Loucy (cell line): ENCODE data around the gene CD8B.

Experiments used
- H2AFZ ChIP-seq: fragments of 200-600 bp; sonication (generic); 2 replicates; pipeline ENCODE4 v1.6.0; 2016; ENCODE audit warnings: antibody characterized with exemption, mild to moderate bottlenecking, low read length, moderate library complexity
- H3F3A ChIP-seq: fragments of 200-600 bp; 2 replicates; pipeline ENCODE4 v1.6.0; 2016; ENCODE audit warnings: antibody characterized with exemption, low read depth, mild to moderate bottlenecking
- H3K27me3 ChIP-seq: fragments of 200-600 bp; sonication (generic); 2 replicates; pipeline ENCODE4 v1.6.1; 2014; ENCODE audit warnings: low read length, mild to moderate bottlenecking; ENCODE audit not compliant: insufficient read depth, poor library complexity, severe bottlenecking
- H3K36me3 ChIP-seq: fragments of 200-600 bp; sonication (generic); 2 replicates; pipeline ENCODE4 v1.6.1; 2016; ENCODE audit warnings: low read length; ENCODE audit not compliant: insufficient read depth
- H3K4me1 ChIP-seq: fragments of 200-600 bp; sonication (generic); 2 replicates; pipeline ENCODE4 v1.5.1; 2014; ENCODE audit warnings: low read length, mild to moderate bottlenecking; ENCODE audit not compliant: insufficient read depth, poor library complexity, severe bottlenecking
- H3K4me2 ChIP-seq: fragments of 200-600 bp; sonication (generic); 2 replicates; pipeline ENCODE4 v1.6.0; 2014; ENCODE audit warnings: antibody characterized with exemption, low read length, low read depth, mild to moderate bottlenecking; ENCODE audit not compliant: poor library complexity, severe bottlenecking
- H3K4me3 ChIP-seq: fragments of 200-600 bp; sonication (generic); 2 replicates; pipeline ENCODE4 v1.5.1; 2014; ENCODE audit warnings: low read length, mild to moderate bottlenecking, mixed read lengths; ENCODE audit not compliant: poor library complexity, severe bottlenecking
- H3K79me2 ChIP-seq: fragments of 200-600 bp; sonication (generic); 2 replicates; pipeline ENCODE4 v1.6.1; 2014; ENCODE audit warnings: low read length; ENCODE audit not compliant: insufficient read depth
- H3K9ac ChIP-seq: fragments of 200-600 bp; sonication (generic); 2 replicates; pipeline ENCODE4 v1.6.0; 2014; ENCODE audit warnings: mild to moderate bottlenecking, low read depth, low read length, moderate library complexity; ENCODE audit not compliant: poor library complexity, severe bottlenecking
- H3K9me2 ChIP-seq: fragments of 200-600 bp; sonication (generic); replicated peaks from 2 replicates; pipeline ENCODE4 v1.6.1; 2016; ENCODE audit warnings: low read depth, low read length, mixed read lengths
- H3K9me3 ChIP-seq: fragments of 200-600 bp; sonication (generic); 2 replicates; pipeline ENCODE4 v1.6.1; 2014; ENCODE audit warnings: mild to moderate bottlenecking, antibody characterized with exemption, low read length, low read depth; ENCODE audit not compliant: insufficient read depth
- H4K20me1 ChIP-seq: fragments of 200-600 bp; sonication (generic); 2 replicates; pipeline ENCODE4 v1.6.0; 2014; ENCODE audit warnings: antibody characterized with exemption, low read length, mild to moderate bottlenecking; ENCODE audit not compliant: insufficient read depth, poor library complexity, severe bottlenecking
- EZH2phosphoT487 ChIP-seq: fragments of 200-600 bp; IDR thresholded peaks from 2 replicates; pipeline ENCODE4 v1.6.1; 2018; ENCODE audit warnings: antibody characterized with exemption, mild to moderate bottlenecking, moderate library complexity, borderline replicate concordance
- TF ChIP-seq, protein P1 (sequence below): fragments of 200-600 bp; sonication (generic); conservative IDR thresholded peaks from 2 replicates; pipeline ENCODE4 v1.5.1; 2014; ENCODE audit warnings: mild to moderate bottlenecking, antibody characterized with exemption, low read length

Gene CD8B

DNA sequence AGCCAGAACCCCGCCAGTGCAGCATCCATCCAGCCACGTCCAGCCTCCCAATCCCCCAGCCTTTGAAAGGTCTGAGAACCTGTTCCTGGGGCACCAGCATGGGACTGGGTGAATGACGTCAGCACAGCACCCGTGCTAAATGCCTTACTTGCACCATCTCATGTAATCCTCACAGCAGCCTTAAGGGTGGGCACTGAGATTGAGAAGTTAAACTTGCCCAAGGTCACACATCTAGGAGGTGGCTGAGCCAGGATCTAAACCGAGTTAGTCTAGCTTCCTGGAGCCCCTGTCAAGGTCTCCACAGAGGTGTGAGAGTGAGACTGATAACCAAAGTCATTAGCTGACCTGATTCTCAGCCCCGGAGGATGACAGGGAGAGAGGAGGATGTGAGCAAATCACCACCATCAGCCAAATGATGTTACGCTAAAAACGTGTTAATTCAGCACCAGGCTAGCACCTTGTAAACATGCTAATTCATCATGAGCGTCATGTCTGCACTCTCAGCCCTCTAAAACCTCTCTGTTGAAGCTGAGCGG lies 75.6 kb downstream of the CD8B start:
- Histone ChIP-seq H3K36me3 (no peaks in the 10 kb centered on the region), H3F3A (no peaks in the 10 kb centered on the region), H3K4me1 (no peaks in the 10 kb centered on the region), H3K9me2 (no peaks in the 10 kb centered on the region), H3K4me3 (no peak overlapping the region), H4K20me1 (no peaks in the 10 kb centered on the region), H2AFZ (no peak overlapping the region), H3K27me3 (no peaks in the 10 kb centered on the region), H3K4me2 (no peak overlapping the region), H3K9ac (no peak overlapping the region), H3K79me2 (no peaks in the 10 kb centered on the region), H3K9me3 (no peaks in the 10 kb centered on the region)
- no peak for TF ChIP-seq EZH2phosphoT487
- TF ChIP-seq, protein P1, sequence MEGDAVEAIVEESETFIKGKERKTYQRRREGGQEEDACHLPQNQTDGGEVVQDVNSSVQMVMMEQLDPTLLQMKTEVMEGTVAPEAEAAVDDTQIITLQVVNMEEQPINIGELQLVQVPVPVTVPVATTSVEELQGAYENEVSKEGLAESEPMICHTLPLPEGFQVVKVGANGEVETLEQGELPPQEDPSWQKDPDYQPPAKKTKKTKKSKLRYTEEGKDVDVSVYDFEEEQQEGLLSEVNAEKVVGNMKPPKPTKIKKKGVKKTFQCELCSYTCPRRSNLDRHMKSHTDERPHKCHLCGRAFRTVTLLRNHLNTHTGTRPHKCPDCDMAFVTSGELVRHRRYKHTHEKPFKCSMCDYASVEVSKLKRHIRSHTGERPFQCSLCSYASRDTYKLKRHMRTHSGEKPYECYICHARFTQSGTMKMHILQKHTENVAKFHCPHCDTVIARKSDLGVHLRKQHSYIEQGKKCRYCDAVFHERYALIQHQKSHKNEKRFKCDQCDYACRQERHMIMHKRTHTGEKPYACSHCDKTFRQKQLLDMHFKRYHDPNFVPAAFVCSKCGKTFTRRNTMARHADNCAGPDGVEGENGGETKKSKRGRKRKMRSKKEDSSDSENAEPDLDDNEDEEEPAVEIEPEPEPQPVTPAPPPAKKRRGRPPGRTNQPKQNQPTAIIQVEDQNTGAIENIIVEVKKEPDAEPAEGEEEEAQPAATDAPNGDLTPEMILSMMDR: no peak

DNA sequence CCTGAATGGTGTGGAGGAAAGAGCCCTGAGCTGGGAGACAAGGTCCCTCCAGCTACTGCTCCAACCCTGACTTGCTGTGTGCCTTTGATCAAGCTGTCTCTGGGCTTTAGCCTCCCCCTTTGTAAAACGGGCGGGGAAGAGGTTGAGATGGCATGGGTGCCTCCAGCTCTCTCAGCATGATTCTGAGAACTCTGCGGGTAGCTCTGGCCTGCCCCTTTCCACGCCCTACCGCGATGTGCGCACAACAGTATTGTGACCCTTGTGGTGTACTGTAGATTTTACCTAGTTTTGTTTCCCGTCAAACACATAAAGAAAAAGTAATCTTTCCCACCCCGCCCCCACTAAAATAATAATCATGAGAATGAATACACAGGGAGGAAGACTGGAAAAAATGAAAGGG lies 76.2 kb downstream of the CD8B start:
- no peaks in the 10 kb centered on the region for H4K20me1 ChIP-seq
- no peaks in the 10 kb centered on the region for H3K79me2 ChIP-seq
- no peak overlapping the region for H3K9ac ChIP-seq
- H3K4me3 ChIP-seq: no peak overlapping the region
- no peaks in the 10 kb centered on the region for H3F3A ChIP-seq
- H3K9me2 ChIP-seq: no peaks in the 10 kb centered on the region
- H3K9me3 ChIP-seq: no peaks in the 10 kb centered on the region
- no peaks in the 10 kb centered on the region for H3K4me1 ChIP-seq
- no peaks in the 10 kb centered on the region for H3K27me3 ChIP-seq
- H2AFZ ChIP-seq: no peak overlapping the region
- TF ChIP-seq, protein P1: no peak
- TF ChIP-seq EZH2phosphoT487: no peak
- H3K36me3 ChIP-seq: no peaks in the 10 kb centered on the region
- no peak overlapping the region for H3K4me2 ChIP-seq

DNA sequence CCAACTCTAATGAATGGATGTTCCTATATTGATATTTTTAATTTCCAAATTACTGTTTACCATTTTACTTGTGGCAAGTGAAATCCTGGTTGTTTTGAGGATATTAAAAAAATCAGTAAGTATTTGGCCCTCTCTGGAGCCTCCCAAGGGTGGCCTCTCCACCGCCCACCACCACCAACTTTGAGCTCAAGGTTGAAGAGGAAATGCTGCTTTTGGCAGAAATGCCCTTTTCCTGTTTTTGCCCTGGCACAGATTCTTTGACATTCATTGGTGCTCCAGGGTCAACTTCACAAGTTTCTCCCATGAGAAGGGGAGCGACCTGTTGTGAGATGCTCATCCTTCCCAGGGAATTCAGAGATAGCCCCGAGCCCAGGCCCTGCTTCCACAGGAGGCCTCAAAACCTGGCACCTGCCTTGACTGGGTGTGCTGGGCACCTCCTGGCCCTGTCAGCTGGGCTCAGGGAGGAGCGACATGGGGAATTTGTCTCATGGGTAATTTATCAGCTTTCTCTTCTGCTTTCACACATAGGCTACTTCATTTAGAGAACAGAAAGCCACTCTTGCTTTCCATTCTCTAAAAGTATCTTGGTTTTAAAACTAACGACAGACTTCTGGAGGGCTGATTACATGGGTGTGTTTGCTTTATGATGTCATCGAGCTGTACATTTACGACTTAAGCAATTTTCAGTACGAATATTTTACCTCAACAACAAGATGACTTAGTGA lies 77.9 kb downstream of the CD8B start:
- H3K79me2 ChIP-seq: no peaks in the 10 kb centered on the region
- H3K4me1 ChIP-seq: no peaks in the 10 kb centered on the region
- no peak overlapping the region for H2AFZ ChIP-seq
- H3K27me3 ChIP-seq: no peaks in the 10 kb centered on the region
- H3K9ac ChIP-seq: no peak overlapping the region
- H3K4me3 ChIP-seq: no peak overlapping the region
- TF ChIP-seq, protein P1: no peak
- no peak for TF ChIP-seq EZH2phosphoT487
- no peak overlapping the region for H3K4me2 ChIP-seq
- H4K20me1 ChIP-seq: no peaks in the 10 kb centered on the region
- H3F3A ChIP-seq: no peaks in the 10 kb centered on the region
- no peaks in the 10 kb centered on the region for H3K9me3 ChIP-seq
- H3K9me2 ChIP-seq: no peaks in the 10 kb centered on the region
- no peaks in the 10 kb centered on the region for H3K36me3 ChIP-seq
